HepG2 (cell line): ENCODE results near the gene SERPINI1. TPM values are rescaled to one million over a fixed set of nuclear protein-coding genes. Genes with fewer than 3 reads are reported as not detected.

Experiments
- ATAC-seq: fragments of 200-7000 bp; cut with Tn5 transposase; 3 replicates; pipeline ENCODE4 v1.9.1; 2020; ENCODE audit warnings: mild to moderate bottlenecking, moderate library complexity
- BruUV-seq: library from RNA; stranded (reverse); fragments of 400-500 nt; replicated peaks from 2 replicates; lab custom pipeline; 2021; lab: Mats Ljungman, UMichigan
- CTCF ChIA-PET: fragments of 300-600 bp; formaldehyde crosslinking; extraction: SDS; loops from one replicate; lab custom pipeline; 2021; ENCODE audit warnings: low total read pairs, inconsistent platforms, low intra/inter-chr PET ratio; lab: Yijun Ruan, JAX
- POLR2A ChIA-PET: fragments of 350-600 bp; sonication (Branson Sonifier 250); formaldehyde crosslinking; loops from one replicate; lab custom pipeline; 2020; ENCODE audit warnings: antibody characterized with exemption, inconsistent platforms; lab: Yijun Ruan, JAX
- DNase-seq: peaks from one replicate; pipeline ENCODE4 v3.0.0-alpha.2; 2015; ENCODE audit warnings: low spot score
- FAIRE-seq: peaks from 3 replicates; lab custom pipeline; 2011; peaks lifted over from hg19 to GRCh38; lab: Jason Lieb, UNC
- H2AFZ ChIP-seq: one replicate; pipeline ENCODE4 v1.6.1; 2011; ENCODE audit warnings: low read length, inconsistent platforms
- H3K27ac ChIP-seq: fragments of 300-600 bp; 3 replicates; pipeline ENCODE4 v1.8.0; 2011; ENCODE audit warnings: mixed run types, mild to moderate bottlenecking, mixed read lengths, low read length, inconsistent platforms; ENCODE audit not compliant: insufficient read depth; ENCODE audit errors: extremely low read length
- H3K27me3 ChIP-seq, 2 experiments: fragments of 200-600 bp in 1 of 2; 2 replicates in 1 of 2; 3 replicates in 1 of 2; pipeline versions ENCODE4 v1.6.0 to v1.8.0; 2011; ENCODE audit warnings: low read length in 2 of 2, mild to moderate bottlenecking in 2 of 2, moderate library complexity in 2 of 2, inconsistent platforms in 1 of 2; ENCODE audit not compliant: insufficient read depth in 2 of 2, control insufficient read depth in 1 of 2
- H3K36me3 ChIP-seq, 2 experiments: fragments of 200-600 bp in 1 of 2; replicated peaks in 1 of 2; 2 replicates in 1 of 2; 3 replicates in 1 of 2; pipeline versions ENCODE4 v1.5.1 to v1.8.0; 2011; ENCODE audit warnings: low read length in 2 of 2, inconsistent platforms in 1 of 2; ENCODE audit not compliant: insufficient read depth in 2 of 2, control insufficient read depth in 1 of 2
- H3K4me1 ChIP-seq: 2 replicates; pipeline ENCODE4 v1.5.1; 2012; ENCODE audit warnings: low read length, inconsistent platforms; ENCODE audit not compliant: insufficient read depth
- H3K4me2 ChIP-seq: 2 replicates; pipeline ENCODE4 v1.6.0; 2011; ENCODE audit warnings: low read depth, low read length, inconsistent platforms
- H3K4me3 ChIP-seq, 3 experiments: fragments of 200-600 bp in 1 of 3; sonication (generic), shearing (Covaris generic) in 1 of 3; replicated peaks in 1 of 3; 2 replicates each; pipeline ENCODE4 v1.5.1; 2011 to 2016; ENCODE audit warnings: low read length in 3 of 3, inconsistent platforms in 2 of 3, low read depth in 2 of 3, mild to moderate bottlenecking in 2 of 3, control low read depth in 1 of 3, mixed read lengths in 1 of 3; ENCODE audit not compliant: insufficient read depth in 1 of 3
- H3K79me2 ChIP-seq: one replicate; pipeline ENCODE4 v1.6.1; 2011; ENCODE audit warnings: low read length, inconsistent platforms; ENCODE audit not compliant: insufficient read depth
- H3K9ac ChIP-seq: 2 replicates; pipeline ENCODE4 v1.6.0; 2011; ENCODE audit warnings: mild to moderate bottlenecking, low read depth, low read length, inconsistent platforms; ENCODE audit not compliant: insufficient read depth
- H3K9me3 ChIP-seq: 2 replicates; pipeline ENCODE4 v1.5.1; 2012; ENCODE audit warnings: mild to moderate bottlenecking, low read length
- H4K20me1 ChIP-seq: 2 replicates; pipeline ENCODE4 v1.6.0; 2011; ENCODE audit warnings: inconsistent platforms, mild to moderate bottlenecking, low read length, moderate library complexity; ENCODE audit not compliant: insufficient read depth
- FOXA1 ChIP-seq, 2 experiments: fragments of 450-650 bp in 1 of 2; sonication (generic) in 1 of 2; formaldehyde crosslinking in 1 of 2; IDR thresholded peaks; 2 replicates each; pipeline versions ENCODE4 v1.4.0 to v1.6.1; 2016 to 2020; ENCODE audit warnings: missing genetic modification reagents in 1 of 2
- FOXK2 ChIP-seq: fragments of 450-650 bp; IDR thresholded peaks from 2 replicates; pipeline ENCODE4 v1.6.1; 2016
- IRX3 ChIP-seq: sonication (generic); formaldehyde crosslinking; IDR thresholded peaks from 2 replicates; pipeline ENCODE4 v1.8.1; 2023; ENCODE audit warnings: mild to moderate bottlenecking, low read depth, missing genetic modification reagents, borderline replicate concordance
- NFIB ChIP-seq: sonication (generic); formaldehyde crosslinking; IDR thresholded peaks from 2 replicates; pipeline ENCODE4 v1.9.0; 2021; ENCODE audit warnings: missing genetic modification reagents, mild to moderate bottlenecking, borderline replicate concordance
- NFKB2 ChIP-seq: sonication (generic); formaldehyde crosslinking; IDR thresholded peaks from 2 replicates; pipeline ENCODE4 v1.4.0; 2020; ENCODE audit warnings: missing genetic modification reagents, borderline replicate concordance
- POLR2AphosphoS5 ChIP-seq: IDR thresholded peaks from 2 replicates; pipeline ENCODE4 v1.6.1; 2012; ENCODE audit warnings: low read depth, low read length
- SSRP1 ChIP-seq: IDR thresholded peaks from 2 replicates; pipeline ENCODE4 v1.6.1; 2016; ENCODE audit warnings: control low read depth
- TAF1 ChIP-seq: sonication (generic); formaldehyde crosslinking; IDR thresholded peaks from 2 replicates; pipeline ENCODE4 v1.4.0; 2020; ENCODE audit warnings: missing genetic modification reagents
- THYN1 ChIP-seq: sonication (generic); formaldehyde crosslinking; IDR thresholded peaks from 2 replicates; pipeline ENCODE4 v1.8.1; 2023; ENCODE audit warnings: low read depth, mild to moderate bottlenecking, moderate library complexity, missing genetic modification reagents, borderline replicate concordance
- TOE1 ChIP-seq: sonication (generic); formaldehyde crosslinking; IDR thresholded peaks from 2 replicates; pipeline ENCODE4 v1.4.0; 2020; ENCODE audit warnings: mild to moderate bottlenecking, missing genetic modification reagents
- ZBTB7A ChIP-seq: sonication (generic); formaldehyde crosslinking; IDR thresholded peaks from 2 replicates; pipeline ENCODE4 v1.8.0; 2022; ENCODE audit warnings: mild to moderate bottlenecking, missing genetic modification reagents
- ZMYM2 ChIP-seq: sonication (generic); formaldehyde crosslinking; IDR thresholded peaks from 2 replicates; pipeline ENCODE4 v1.8.0; 2022; ENCODE audit warnings: mild to moderate bottlenecking, missing genetic modification reagents
- ZNF143 ChIP-seq: sonication (generic); formaldehyde crosslinking; IDR thresholded peaks from 2 replicates; pipeline ENCODE4 v1.4.0; 2020; ENCODE audit warnings: missing genetic modification reagents
- ZNF180 ChIP-seq: sonication (generic); formaldehyde crosslinking; IDR thresholded peaks from 2 replicates; pipeline ENCODE4 v1.4.0; 2020; ENCODE audit warnings: low read depth, missing genetic modification reagents, borderline replicate concordance
- WGBS: methylation state at CpG from one replicate; pipeline ENCODE4 v1.1.6; 2017; ENCODE audit warnings: low lambda C conversion rate; 5-methylcytosine and 5-hydroxymethylcytosine counted together
- in situ Hi-C: cut with HindIII; loops from 2 replicates; pipeline ENCODE4 v1.10.0; 2017; ENCODE audit warnings: low pct_unique_long_range_greater_than_20kb; ENCODE audit not compliant: extremely low pct_ligation_motif_present
- intact Hi-C: fragments of 100-400 bp; cut with micrococcal nuclease; formaldehyde crosslinking; loops from one replicate; pipeline ENCODE4 v1.10.0; 2022; ENCODE audit not compliant: unreplicated experiment
- polyA plus RNA-seq, 8 experiments: library from polyadenylated mRNA; depleted of rRNA in 3 of 8; stranded (reverse) in 7 of 8; unstranded in 1 of 8; fragments of >200 nt; fragmentation: Illumina TruSeq in 4 of 8; extraction: Trizol in 4 of 8; gene quantifications; 2 replicates each; pipeline versions ENCODE4 v1.2.1 to v1.2.3, GENCODE V29; 2011 to 2016; ENCODE audit warnings: low read depth in 4 of 8, missing spikeins in 1 of 8, mixed read lengths in 1 of 8; ENCODE audit not compliant: insufficient read depth in 1 of 8
- total RNA-seq, 5 experiments: library from RNA; depleted of rRNA; stranded (reverse); fragments of >200 nt; fragmentation: Illumina TruSeq; extraction: Trizol; gene quantifications; 2 replicates each; pipeline ENCODE4 v1.2.3, GENCODE V29; 2016; ENCODE audit warnings: low read depth in 1 of 5
- TF ChIP-seq, protein P1 (sequence below): sonication (generic); formaldehyde crosslinking; conservative IDR thresholded peaks from 2 replicates; pipeline ENCODE4 v1.5.0; 2020; ENCODE audit warnings: missing genetic modification reagents
- TF ChIP-seq, protein P2 (sequence below): sonication (generic); formaldehyde crosslinking; IDR thresholded peaks from 2 replicates; pipeline ENCODE4 v1.5.1; 2020; ENCODE audit warnings: missing genetic modification reagents, mild to moderate bottlenecking, borderline replicate concordance
- TF ChIP-seq, protein P3 (sequence below): IDR thresholded peaks from 2 replicates; pipeline ENCODE4 v1.6.1; 2016; ENCODE audit warnings: control low read depth

Gene SERPINI1
- total and polyA plus RNA-seq, 2 of the 13 experiments (the other 11 are each of a cell fraction or from before 2014, with no cell fraction given), result 14.7 to 58.0 TPM

DNA sequence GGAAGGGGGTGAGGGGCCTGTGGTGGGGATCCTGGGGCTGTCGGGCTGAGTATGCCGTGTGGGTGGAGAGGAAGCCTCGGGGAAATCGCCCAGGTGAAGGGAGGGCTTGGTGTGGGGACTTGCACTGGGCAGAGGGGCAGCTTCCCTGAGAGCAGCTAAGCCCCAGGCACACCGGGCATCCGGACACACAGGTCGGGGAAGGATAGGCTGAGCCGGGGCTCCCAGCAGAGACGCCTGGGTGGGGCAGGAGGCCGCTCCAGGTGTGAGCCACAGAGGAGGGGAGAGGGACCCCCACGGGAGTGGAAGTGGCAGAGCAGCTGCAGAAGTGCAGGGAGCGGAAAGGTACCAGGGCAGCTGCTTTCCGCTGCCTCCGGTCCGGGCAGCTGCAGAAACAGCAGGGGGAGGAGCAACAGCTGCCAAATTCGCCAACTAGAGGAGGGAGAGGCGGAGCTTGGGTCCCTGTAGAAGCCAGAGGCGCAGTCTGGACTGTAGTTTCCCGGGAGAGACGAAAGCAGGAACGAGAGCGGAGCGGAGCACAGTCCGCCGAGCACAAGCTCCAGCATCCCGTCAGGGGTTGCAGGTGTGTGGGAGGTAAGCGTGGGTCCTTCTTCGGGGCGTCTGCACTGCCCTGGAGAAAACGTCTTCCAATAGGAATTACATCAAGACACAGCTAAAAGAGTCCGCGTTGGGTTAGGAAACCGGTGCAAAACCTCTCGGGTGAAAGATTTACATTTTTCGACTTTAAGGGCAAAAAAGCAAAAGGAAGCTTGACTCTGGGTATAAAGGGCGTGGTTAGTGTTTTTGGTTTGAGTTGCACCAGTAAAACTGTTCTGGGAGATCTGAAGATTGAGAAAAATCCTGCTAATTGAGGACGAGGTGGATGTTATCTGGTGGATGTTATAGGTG, at the start of gene SERPINI1 (continued):
- TF ChIP-seq, protein P1, sequence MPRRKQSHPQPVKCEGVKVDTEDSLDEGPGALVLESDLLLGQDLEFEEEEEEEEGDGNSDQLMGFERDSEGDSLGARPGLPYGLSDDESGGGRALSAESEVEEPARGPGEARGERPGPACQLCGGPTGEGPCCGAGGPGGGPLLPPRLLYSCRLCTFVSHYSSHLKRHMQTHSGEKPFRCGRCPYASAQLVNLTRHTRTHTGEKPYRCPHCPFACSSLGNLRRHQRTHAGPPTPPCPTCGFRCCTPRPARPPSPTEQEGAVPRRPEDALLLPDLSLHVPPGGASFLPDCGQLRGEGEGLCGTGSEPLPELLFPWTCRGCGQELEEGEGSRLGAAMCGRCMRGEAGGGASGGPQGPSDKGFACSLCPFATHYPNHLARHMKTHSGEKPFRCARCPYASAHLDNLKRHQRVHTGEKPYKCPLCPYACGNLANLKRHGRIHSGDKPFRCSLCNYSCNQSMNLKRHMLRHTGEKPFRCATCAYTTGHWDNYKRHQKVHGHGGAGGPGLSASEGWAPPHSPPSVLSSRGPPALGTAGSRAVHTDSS (CRISPR knock-in tag), result no peak
- TF ChIP-seq POLR2AphosphoS5, result peak; percentile 84
- TF ChIP-seq, protein P2, sequence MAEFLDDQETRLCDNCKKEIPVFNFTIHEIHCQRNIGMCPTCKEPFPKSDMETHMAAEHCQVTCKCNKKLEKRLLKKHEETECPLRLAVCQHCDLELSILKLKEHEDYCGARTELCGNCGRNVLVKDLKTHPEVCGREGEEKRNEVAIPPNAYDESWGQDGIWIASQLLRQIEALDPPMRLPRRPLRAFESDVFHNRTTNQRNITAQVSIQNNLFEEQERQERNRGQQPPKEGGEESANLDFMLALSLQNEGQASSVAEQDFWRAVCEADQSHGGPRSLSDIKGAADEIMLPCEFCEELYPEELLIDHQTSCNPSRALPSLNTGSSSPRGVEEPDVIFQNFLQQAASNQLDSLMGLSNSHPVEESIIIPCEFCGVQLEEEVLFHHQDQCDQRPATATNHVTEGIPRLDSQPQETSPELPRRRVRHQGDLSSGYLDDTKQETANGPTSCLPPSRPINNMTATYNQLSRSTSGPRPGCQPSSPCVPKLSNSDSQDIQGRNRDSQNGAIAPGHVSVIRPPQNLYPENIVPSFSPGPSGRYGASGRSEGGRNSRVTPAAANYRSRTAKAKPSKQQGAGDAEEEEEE (CRISPR knock-in tag), result no peak
- TF ChIP-seq, all 625 proteins: peak for 169

DNA sequence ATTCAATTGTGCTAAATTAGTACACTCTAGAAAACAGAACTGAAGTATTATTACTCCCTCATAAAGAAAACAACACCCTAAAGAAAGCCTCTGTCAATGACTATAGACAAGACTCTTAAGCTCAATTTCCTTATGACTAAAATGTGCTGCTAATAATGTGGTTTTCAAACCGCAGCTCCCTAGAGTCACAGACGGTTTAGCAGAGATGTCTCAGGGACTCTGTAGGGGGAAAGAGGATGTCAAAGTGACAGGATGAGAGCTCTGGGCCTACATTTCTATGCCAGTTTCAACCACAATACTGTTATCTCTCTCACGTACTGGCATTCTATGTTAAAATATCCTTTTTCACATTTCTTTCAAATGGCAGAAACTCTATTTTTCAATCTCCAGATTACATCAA, 44.2 kb upstream of the SERPINI1 start:
- WGBS, result 96% methylated on average over 3 of the region's 3 CpGs
- CTCF ChIA-PET, result no interaction called here
- TF ChIP-seq FOXA1 (IDR thresholded peaks at IDR 0.05), result no peak
- no peak for TF ChIP-seq FOXA1 (CRISPR knock-in tag; IDR thresholded peaks at IDR 0.05)
- TF ChIP-seq ZBTB7A, result no peak
- TF ChIP-seq THYN1 (CRISPR knock-in tag), result no peak
- TF ChIP-seq TOE1 (CRISPR knock-in tag), result no peak
- TF ChIP-seq NFIB (CRISPR knock-in tag), result no peak
- no peak for TF ChIP-seq FOXK2
- TF ChIP-seq IRX3 (CRISPR knock-in tag), result no peak
- no peak for TF ChIP-seq ZNF180 (CRISPR knock-in tag)
- TF ChIP-seq ZNF143 (CRISPR knock-in tag), result no peak
- TF ChIP-seq TAF1 (CRISPR knock-in tag), result no peak
- TF ChIP-seq NFKB2 (CRISPR knock-in tag), result no peak
- TF ChIP-seq, protein P3, sequence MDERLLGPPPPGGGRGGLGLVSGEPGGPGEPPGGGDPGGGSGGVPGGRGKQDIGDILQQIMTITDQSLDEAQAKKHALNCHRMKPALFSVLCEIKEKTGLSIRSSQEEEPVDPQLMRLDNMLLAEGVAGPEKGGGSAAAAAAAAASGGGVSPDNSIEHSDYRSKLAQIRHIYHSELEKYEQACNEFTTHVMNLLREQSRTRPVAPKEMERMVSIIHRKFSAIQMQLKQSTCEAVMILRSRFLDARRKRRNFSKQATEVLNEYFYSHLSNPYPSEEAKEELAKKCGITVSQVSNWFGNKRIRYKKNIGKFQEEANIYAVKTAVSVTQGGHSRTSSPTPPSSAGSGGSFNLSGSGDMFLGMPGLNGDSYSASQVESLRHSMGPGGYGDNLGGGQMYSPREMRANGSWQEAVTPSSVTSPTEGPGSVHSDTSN (CRISPR knock-in tag), result no peak
- no peak for TF ChIP-seq SSRP1 (CRISPR knock-in tag)
- TF ChIP-seq ZMYM2 (CRISPR knock-in tag), result no peak

More for the DNA sequence above, 44.2 kb upstream of the SERPINI1 start:
- in situ Hi-C loops (loop anchor here (25.0 kb wide), 1 partner anchor 279 kb away; no protein-coding TSS in a partner anchor), intact Hi-C loops (no loop called here)
- H3K27me3 ChIP-seq, result no peaks in the 10 kb centered on the region
- H3K27ac ChIP-seq, result no peak overlapping the region
- H3K4me1 ChIP-seq, result no peaks in the 10 kb centered on the region
- H2AFZ ChIP-seq, result no peak overlapping the region
- H3K79me2 ChIP-seq, result no peaks in the 10 kb centered on the region
- FAIRE-seq, result no peak
- H3K4me3 ChIP-seq, result no peak overlapping the region
- H4K20me1 ChIP-seq, result no peaks in the 10 kb centered on the region
- H3K9ac ChIP-seq, result no peak overlapping the region
- H3K36me3 ChIP-seq, result peaks cover 3 to 37% of the 10 kb centered on the region in 2 experiments; a peak in 4 of 5 replicates
- no peak overlapping the region for H3K4me2 ChIP-seq
- BruUV-seq, result no TSS peak
- DNase-seq, result no peak
- POLR2A ChIA-PET, result no interaction called here
- ATAC-seq, result no peak
- no peaks in the 10 kb centered on the region for H3K9me3 ChIP-seq
